ENCODE measurements around the gene FRYL. TPM values are rescaled to one million over a fixed set of nuclear protein-coding genes. Genes with fewer than 3 reads are reported as not detected.
"Not testable (repeated sequence)": the region's sequence is repeated elsewhere in the genome, so short reads cannot be mapped to it uniquely, and the experiment has no call there.

The FRYL gene
- polyA plus RNA-seq, 1 donor = 60.6 TPM

DNA sequence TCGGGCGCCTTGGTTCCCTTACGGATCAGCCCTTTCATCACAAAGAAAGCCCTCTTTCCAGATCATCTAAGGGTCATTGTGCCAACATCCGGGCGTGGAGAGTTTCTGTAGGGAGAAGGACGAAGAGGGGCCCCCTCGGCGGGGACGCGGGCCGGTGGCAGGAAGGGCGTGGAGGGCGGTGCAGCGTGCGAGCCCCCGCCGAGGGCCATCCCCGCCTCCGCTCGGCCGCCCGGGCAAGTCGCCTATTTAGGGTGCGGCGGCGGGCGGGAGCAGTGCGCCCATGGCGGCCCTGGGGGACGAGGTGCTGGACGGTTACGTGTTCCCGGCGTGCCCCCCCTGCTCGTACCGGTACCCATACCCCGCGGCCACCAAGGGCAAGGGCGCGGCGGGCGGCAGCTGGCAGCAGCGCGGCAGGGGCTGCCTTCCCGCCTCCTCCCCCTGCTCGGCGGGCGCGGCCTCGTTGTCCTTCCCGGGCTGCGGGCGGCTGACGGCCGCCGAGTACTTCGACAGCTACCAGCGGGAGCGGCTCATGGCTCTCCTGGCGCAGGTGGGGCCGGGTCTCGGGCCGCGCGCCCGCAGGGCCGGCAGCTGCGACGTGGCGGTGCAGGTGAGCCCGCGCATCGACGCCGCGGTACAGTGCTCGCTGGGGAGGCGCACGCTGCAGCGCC, 289.9 kb downstream of the FRYL start, which contains the start of gene ZAR1:
Gene ZAR1 (plus strand): TSS at position 241 of the 668 bp plus-strand sequence. CDS start 40 bp downstream, at position 281.
- DNase-seq = no peak

DNA sequence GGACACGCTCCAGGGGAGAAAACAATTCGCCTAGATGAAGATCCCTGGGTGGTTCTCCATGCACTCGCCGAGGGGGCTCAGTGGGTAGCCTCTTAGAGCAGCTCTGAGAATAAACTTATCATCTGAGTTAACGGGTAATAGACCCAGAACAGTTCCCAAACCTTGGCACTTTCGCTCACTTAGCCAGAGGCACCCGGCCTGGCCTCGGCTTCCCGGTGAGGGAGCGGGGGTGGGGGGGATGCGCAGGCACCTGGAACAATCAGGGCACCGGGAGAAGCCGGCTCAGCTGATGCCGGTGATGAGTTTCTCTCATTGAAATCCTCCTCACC, 290.4 kb downstream of the FRYL start:
- DNase-seq = no peak

DNA sequence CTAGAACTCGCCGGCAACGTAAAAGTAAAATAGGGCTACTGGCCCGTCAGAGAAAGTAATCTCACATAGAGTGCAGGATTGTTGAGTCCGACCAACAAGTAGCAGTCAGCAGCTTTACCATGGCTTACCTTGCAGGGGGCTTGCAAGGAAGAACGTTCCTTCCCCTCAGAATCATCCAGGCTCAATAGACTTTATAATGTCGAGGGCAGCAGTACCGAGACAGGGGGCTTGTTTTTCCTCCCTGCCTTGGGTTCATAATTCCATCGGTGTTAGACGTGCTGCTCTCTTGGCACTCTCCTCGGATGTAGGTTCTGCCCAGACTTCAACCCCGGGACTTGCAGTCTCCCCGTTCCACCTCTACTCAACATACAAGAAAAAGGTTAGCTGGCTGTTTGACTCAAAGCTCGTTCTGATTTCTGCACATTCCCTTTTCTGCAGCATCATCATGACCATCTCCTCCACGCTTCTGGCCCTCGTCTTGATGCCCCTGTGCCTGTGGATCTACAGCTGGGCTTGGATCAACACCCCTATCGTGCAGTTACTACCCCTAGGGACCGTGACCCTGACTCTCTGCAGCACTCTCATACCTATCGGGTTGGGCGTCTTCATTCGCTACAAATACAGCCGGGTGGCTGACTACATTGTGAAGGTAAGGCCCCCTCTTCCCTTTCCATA, 295.4 kb downstream of the FRYL start:
- no peak for DNase-seq

DNA sequence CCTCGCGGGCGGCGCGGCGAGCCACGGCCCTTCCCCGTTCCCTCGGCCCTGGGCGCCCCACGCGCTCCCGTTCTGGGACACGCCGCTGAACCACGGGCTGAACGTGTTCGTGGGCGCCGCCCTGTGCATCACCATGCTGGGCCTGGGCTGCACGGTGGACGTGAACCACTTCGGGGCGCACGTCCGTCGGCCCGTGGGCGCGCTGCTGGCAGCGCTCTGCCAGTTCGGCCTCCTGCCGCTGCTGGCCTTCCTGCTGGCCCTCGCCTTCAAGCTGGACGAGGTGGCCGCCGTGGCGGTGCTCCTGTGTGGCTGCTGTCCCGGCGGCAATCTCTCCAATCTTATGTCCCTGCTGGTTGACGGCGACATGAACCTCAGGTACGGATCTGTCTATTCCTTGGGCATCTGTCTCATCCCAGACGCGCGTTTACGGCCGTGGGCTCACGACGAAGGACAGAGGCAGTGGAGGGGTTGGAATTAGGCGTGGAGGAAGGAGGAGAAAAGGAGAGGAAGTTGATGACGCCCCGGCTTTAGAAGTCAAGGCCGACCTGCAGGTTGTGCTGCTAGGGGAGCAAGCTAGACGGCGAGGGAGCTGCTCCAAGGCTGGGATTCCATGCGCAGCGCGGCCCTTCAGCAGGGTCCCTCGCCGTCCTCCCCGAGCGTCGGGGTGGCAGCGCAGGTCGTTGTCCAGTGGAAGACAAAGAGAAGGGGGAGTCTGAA, 296.1 kb downstream of the FRYL start:
- no peak for DNase-seq

DNA sequence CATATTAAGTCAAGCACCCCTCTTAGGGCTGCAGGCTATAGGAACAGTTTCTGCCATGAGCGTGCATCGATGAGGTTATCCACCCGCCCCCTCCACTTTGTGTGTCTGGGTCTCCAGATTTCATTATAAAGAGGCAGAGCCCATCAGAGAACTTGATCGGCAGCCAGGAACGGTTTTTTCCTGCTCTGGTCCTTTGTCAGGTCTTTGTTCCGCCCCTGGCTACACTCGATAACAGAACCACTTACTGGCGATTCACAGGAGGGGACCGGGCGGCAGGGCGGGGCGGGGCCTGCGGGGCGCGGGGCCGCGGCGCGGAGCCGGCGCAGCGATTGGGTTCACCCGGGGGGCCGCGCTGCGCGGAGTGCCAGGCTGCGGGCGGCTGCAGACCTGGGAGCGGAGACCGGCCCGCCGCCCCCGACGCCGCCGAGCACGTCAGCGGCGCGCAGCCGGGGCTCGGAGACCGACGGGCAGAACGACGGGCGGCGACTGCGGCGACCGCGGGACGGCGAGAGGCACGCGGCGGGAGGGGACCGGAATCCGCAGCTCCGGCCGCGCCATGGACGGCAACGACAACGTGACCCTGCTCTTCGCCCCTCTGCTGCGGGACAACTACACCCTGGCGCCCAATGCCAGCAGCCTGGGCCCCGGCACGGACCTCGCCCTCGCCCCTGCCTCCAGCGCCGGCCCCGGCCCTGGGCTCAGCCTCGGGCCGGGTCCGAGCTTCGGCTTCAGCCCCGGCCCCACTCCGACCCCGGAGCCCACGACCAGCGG, 296.9 kb downstream of the FRYL start, which contains the start of gene SLC10A4:
Gene SLC10A4 (plus strand): TSS at position 338 of the 771 bp plus-strand sequence. CDS start 219 bp downstream, at position 557.
- no peak for DNase-seq

DNA sequence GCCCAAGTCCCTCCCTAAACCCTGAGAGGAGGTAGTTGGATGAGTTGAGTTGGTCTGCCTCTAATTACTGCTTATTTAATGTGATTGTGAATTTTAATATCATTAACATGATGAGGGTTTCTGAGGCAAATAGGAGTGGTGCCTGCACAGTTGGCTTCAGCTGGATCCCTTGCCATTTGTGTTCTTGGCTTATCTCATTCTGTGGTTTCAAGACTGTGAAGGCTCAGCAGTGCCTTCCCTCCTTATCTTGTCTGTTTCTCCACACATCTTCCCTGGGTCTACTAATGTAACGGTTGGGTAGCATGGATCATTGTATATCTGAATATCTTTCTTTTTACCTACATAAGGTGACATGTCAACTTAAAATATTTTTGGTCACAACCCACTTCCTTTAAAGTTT, 298.5 kb downstream of the FRYL start:
- no peak for DNase-seq

DNA sequence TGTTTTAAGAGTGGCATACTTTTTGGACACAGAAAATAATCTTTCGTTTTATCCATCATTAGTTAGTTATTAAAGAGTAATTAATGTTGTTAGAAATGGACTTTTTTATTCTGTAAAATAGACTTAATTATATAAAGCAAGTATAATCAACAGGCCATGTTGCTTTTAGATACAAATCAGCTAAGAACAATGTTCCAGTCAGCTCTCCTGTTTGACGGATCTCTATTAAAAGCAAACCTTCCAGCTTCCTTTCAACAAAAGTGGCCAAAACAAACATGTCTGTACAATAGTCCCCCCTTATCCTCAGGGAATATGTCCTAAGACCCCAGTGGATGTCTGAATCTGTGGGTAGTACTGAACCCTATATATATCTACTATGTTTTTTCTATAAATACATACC, 301.8 kb downstream of the FRYL start:
- no peak for DNase-seq

DNA sequence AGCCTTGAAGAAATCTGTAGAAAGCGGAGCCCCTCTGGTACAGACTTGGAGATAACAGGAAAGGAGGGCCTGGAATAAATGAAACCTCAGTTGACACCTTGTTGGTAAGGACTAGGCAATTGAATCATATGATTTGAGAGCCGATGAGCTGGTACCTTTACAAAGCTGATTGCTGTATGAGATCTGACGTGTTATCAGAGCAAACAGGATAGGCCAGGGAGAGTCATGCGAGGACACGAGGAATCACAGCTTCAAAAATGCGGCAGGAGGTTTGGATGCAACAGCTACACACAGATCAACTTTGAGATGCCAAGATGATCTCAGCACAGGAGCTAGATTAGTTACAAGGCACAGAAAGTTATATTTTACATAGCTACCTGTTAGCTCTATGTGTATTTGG, 304.3 kb downstream of the FRYL start:
- no peak for DNase-seq

DNA sequence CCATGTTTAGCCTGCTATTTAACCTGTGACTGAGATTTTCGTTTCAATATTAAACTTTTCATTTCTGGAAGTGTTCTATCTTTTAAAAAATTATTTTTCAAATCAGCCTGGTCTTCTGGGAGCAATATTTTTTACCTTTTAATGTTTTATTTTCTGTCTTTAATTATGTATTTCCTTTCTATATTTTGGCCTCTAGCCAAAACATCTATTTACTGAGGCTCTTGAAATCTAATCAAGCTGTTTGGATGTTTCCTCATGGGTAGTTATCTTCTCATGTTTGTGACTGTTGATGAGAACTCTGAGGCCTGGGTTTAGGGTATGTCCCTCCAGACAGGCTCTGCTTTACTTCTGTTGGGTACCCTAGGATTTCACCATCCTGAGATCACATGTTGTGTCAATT, 307.3 kb downstream of the FRYL start:
- no peak for DNase-seq

DNA sequence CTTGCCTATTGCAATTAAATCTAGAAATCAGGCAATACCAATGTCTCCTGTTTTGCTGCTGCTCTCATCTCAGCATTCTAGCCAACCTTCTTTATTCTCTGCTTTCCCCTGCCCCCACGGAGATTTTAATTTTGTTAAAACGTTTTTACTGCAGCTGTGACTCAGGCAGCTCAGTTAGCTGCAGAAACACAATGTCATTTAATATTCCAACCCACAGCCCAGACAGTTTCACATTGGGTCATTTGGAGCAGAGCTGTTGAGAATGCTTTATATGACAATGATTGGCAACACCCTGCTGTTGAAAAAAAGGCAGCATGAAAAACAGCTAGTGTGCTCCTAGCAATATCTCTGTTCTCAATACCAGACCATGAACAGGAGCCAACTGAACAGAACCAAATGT, 309.5 kb downstream of the FRYL start:
- DNase-seq = no peak

DNA sequence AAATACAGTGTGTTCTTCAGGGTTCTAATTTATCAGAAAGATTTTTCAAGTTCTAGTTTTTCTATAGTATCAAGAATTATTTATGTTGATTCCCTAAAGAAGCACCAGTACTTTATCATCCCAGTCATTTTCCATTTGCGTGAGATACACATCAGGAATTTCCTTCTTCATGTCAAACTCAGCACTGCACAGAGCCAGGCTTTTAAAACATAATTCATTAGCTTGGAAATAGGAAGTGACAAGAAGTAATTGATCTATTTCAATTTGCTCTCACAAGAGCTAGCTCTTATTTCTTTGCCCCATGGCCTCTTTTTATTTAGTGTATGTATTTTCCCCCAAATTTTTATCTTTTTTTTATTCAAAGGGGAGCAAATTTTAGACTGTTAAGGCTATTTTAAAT, 309.9 kb downstream of the FRYL start:
- DNase-seq = no peak

DNA sequence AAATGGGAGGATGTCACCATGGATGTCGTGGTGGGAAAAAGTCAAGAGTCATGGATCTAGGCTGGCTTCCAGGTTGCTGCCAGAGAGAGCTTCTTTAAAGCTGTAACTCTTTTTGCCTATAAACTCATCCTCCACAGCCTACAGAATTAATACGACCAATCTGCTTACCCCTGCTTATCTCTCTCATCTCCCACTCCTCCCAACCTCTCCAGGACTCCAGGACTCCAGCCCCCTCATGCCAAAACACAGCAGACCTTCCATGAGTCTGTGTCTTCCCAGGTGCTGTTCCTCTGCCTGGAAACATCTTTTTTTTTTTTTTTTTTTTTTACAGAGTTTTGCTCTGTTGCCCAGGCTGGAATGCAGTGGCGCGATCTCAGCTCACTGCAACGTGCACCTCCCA, 312.2 kb downstream of the FRYL start:
- no peak for DNase-seq

DNA sequence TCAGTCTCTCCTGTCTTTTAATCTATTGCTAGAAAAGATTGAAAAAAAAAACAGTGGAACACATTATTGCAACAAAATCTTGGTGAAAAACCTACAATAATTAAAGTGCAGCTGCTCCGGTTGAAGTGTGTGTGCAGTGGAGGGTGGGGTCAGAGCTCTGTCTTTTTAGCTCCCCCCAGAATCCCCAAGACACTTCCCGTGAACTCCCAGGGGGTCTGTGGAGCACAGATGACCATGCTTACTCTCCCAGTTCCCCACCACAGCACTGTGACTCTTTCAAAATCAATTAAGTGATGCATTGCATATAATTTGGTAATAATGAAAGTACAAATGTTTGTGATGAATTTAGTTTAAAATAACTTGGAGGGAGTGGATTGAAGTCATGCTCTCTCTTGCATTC, 312.6 kb downstream of the FRYL start:
- no peak for DNase-seq

DNA sequence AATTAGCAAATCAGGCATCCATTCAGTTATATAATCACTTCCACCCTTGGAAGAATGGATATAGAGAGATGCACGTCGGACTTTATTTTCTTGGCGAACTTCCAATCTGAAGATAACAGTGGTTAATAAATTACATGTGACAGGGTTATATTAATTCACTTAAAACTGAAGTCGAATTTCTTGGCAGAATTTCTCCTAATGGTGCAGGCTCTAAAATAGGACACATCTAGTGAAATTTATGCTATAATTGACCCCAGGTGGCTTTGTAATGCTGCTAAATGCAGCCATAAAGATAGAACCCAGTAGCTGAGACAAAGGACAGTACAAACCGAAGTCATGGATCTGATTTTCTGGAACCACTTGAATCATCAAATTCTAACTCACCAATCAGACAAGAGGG, 317.7 kb downstream of the FRYL start:
- no peak for DNase-seq

DNA sequence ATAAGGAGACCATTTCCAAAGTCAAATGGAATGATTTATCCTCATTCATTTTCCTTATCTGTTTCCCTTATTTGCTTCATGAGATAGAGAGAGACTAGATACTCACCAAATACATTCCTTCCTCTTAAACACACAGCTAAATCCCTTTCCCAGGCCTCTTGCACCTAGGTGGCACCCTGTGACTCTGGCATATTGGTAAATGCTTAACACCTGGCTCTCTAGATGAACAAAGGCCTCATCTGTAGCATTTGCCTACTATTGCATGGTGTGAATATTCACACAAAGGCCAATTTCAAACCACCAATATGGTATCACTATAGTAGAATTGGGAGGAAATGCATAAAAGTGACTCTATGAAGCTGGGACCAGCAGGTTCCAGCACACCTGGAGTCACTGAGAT, 319.1 kb downstream of the FRYL start:
- DNase-seq = no peak

DNA sequence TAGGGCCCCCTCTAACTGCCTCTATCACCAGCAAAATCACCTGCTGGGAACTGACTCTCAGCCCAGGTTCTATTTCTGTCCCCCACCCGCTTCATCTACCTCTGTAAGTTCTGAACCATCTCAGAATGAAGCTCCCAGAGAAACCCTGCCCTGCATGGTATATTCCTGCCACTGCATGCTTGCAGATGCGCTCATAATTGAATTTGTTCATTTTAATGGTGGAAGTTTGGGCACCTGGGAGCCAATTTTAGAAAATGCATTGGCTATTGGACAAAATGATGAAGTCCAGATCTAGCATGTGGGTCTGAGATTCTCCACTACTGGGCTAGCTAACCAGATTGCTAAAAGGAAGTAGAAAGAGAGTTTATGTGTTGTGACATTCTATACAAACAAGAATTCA, 325.5 kb downstream of the FRYL start:
- DNase-seq = no peak

DNA sequence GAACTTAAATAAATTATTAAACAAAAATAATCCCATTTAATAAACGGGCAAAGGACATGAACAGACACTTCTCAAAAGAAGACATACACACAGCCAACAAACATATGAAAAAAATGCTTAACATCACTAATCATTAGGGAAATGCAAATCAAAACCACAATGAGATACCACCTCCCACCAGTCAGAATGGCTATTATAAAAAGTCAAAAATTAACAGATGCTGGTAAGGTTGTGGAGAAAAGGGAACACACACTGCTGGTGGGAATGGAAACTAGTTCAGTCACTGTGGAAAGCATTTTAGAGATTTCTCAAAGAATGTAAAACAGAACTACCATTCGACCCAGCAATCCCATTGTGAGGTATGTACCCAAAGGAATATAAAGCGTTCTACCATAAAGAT, 328.4 kb downstream of the FRYL start:
- not testable (repeated sequence) for DNase-seq

DNA sequence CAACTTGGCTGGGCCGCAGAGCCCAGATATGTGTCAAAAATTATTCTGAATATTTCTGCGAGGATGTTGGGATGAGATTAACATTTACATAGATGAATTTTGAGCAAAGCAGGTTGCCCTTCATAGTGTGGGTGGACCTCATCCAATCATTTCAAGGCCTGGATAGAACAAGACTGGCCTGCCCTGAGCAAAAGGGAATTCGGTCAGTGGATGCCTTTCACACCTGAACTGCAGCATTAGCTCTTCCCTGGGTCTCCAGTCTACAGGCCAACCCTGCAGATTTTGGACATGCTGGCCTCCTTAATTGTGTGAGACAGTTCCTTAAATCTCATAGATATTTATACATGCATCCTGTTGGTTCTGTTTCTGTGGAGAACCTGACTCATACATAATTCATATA, 329.3 kb downstream of the FRYL start:
- no peak for DNase-seq

DNA sequence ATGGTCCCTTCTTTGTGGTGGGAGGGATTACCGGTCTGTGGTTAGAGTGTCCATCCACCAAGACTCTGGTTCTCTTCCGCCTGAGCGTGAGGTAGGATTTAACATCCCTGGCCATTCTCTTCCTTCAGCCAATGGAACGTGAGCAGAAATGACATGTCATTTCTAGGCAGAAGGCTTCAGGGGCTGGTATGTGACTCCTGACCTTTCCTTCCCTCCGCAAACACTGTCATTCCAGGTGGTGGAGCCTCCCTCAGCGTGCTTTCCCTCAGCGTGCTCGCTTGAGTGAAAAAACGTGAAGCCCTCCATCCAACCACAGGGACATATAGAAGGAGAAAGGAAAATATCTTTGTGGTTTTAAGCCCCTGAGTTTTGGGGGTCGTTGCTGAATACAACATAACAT, 330.9 kb downstream of the FRYL start:
- no peak for DNase-seq
